ENCODE results near the gene GGT6.
A peak's percentile ranks its signal among the peaks of the same experiment; 100 is the strongest.

Gene GGT6

GRCh38 chr17:4559966-4560365 lies 411 bp downstream of the GGT6 start:
- H3K4me1 ChIP-seq (ENCODE audit: low read length), result peaks cover 63% of the 10 kb centered on the region
- peak overlapping the region; percentile 77 for H2AFZ ChIP-seq (ENCODE audit: low read depth, low read length)
- TF ChIP-seq EZH2phosphoT487 (IDR thresholded peaks at IDR 0.05; ENCODE audit: low read depth), result no peak
- TF ChIP-seq CTCF (IDR thresholded peaks at IDR 0.05; ENCODE audit: low read depth, low read length), result no peak
- no peak overlapping the region for H3K4me3 ChIP-seq (ENCODE audit: low read length)
- H3K36me3 ChIP-seq (replicated peaks; ENCODE audit: low read depth, low read length), result no peaks in the 10 kb centered on the region
- no peaks in the 10 kb centered on the region for H3K27me3 ChIP-seq (ENCODE audit: low read depth, low read length)
- H3K79me2 ChIP-seq (ENCODE audit: low read length), result peaks cover 11% of the 10 kb centered on the region
- H3K9me3 ChIP-seq (ENCODE audit: insufficient read depth, low read length), result no peaks in the 10 kb centered on the region
- H4K20me1 ChIP-seq (ENCODE audit: insufficient read depth, low read length), result no peaks in the 10 kb centered on the region
- H3K27ac ChIP-seq (ENCODE audit: low read length), result peak overlapping the region; percentile 33; the same call in 1 of the 2 replicates
- peak overlapping the region; percentile 36 for H3K4me2 ChIP-seq (ENCODE audit: low read length)
- H3K9ac ChIP-seq (ENCODE audit: low read length), result peak overlapping the region; percentile 10; the same call in 1 of the 2 replicates

DNA sequence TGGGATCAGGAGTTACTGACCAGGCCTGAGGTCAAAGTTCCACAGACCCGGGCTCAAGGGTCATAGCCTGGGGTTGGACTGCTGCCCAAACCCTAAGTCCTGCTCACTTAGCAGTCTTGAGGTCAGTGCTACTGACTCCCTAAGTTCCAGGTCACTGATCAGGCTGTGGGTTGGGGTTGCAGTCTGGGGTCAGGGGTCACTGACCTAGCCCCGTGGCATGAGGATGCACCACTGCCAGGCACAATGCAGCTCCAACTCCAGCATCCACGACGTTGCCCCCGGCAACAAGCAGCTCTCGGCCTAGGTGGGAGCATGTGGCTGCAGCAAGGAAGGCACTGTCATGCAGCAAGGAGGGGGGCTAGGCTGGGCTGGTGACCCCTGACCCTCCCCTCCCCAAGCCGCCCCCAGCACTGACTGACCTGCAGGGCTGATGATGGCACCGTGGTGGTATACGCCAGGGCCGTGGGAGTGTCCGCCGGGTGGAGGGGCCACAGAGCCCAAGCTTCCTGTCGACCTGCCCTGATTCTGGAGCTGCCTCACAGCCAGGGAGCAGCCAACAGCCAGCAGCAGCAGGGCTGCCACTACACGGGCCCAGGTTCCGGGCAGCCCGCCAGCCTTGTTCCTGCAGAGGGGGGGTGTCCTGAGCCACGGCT lies 1.1 kb downstream of the GGT6 start:
- no peak for TF ChIP-seq EZH2phosphoT487 (IDR thresholded peaks at IDR 0.05; ENCODE audit: low read depth)
- TF ChIP-seq CTCF (IDR thresholded peaks at IDR 0.05; ENCODE audit: low read depth, low read length), result no peak
- Histone ChIP-seq H3K4me1 (ENCODE audit: low read length) (peaks cover 63% of the 10 kb centered on the region), H3K27me3 (ENCODE audit: low read depth, low read length) (no peaks in the 10 kb centered on the region), H3K9me3 (ENCODE audit: insufficient read depth, low read length) (no peaks in the 10 kb centered on the region), H3K4me3 (ENCODE audit: low read length) (no peak overlapping the region), H3K79me2 (ENCODE audit: low read length) (peaks cover 18% of the 10 kb centered on the region), H3K36me3 (replicated peaks; ENCODE audit: low read depth, low read length) (no peaks in the 10 kb centered on the region), H3K27ac (ENCODE audit: low read length) (0 out of 2 replicates have a peak overlapping the region, but pooled peaks have one; percentile 33), H4K20me1 (ENCODE audit: insufficient read depth, low read length) (no peaks in the 10 kb centered on the region), H2AFZ (ENCODE audit: low read depth, low read length) (no peak overlapping the region), H3K9ac (ENCODE audit: low read length) (no peak overlapping the region), H3K4me2 (ENCODE audit: low read length) (peak overlapping the region; percentile 36)

GRCh38 chr17:4558347-4558971 lies 1.9 kb downstream of the GGT6 start:
- H2AFZ ChIP-seq (ENCODE audit: low read depth, low read length), result no peak overlapping the region
- H3K9me3 ChIP-seq (ENCODE audit: insufficient read depth, low read length), result no peaks in the 10 kb centered on the region
- no peaks in the 10 kb centered on the region for H3K27me3 ChIP-seq (ENCODE audit: low read depth, low read length)
- H3K79me2 ChIP-seq (ENCODE audit: low read length), result peaks cover 26% of the 10 kb centered on the region
- H3K9ac ChIP-seq (ENCODE audit: low read length), result no peak overlapping the region
- H3K36me3 ChIP-seq (replicated peaks; ENCODE audit: low read depth, low read length), result peaks cover 6% of the 10 kb centered on the region
- H3K4me2 ChIP-seq (ENCODE audit: low read length), result no peak overlapping the region
- H3K4me1 ChIP-seq (ENCODE audit: low read length), result peaks cover 65% of the 10 kb centered on the region
- no peaks in the 10 kb centered on the region for H4K20me1 ChIP-seq (ENCODE audit: insufficient read depth, low read length)
- H3K27ac ChIP-seq (ENCODE audit: low read length), result no peak overlapping the region
- H3K4me3 ChIP-seq (ENCODE audit: low read length), result no peak overlapping the region
- TF ChIP-seq CTCF (IDR thresholded peaks at IDR 0.05; ENCODE audit: low read depth, low read length) (no peak), EZH2phosphoT487 (IDR thresholded peaks at IDR 0.05; ENCODE audit: low read depth) (no peak)

DNA sequence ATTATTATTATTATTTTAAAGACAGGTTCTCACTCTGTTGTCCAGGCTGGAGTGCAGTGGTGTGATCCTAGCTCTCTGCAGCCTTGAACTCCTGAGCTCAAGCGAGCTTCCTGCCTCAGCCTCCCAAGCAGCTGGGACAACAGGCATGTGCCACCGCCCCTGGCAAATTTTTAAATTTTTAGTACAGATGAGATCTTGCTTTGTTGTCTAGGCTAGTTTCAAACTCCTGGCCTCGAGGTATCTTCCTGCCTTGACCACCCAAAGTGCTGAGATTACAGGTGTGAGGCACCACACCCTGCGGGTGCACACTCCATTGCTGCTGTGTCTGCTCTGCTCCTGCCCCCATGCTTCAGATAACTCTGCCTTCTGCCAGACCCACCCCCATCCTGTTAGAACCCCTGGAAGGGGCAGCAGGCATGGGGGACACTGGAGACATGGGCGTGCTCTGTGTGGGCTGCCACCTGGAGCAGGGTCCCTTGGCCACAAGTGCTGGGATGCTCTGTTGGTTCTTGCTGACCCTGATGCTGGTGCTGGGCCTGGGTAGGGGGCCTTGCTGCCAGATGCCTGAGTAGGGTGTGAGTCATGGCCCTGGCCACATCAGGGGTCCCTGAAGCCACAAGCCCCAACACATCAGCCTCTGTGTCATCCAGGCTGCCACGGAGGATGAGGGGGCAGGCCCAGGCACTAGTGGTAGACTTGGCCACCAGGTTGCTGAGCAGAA lies 2.6 kb downstream of the GGT6 start:
- TF ChIP-seq EZH2phosphoT487 (IDR thresholded peaks at IDR 0.05; ENCODE audit: low read depth) (no peak), CTCF (IDR thresholded peaks at IDR 0.05; ENCODE audit: low read depth, low read length) (no peak)
- no peak overlapping the region for H3K9ac ChIP-seq (ENCODE audit: low read length)
- H4K20me1 ChIP-seq (ENCODE audit: insufficient read depth, low read length), result no peaks in the 10 kb centered on the region
- no peak overlapping the region for H3K4me3 ChIP-seq (ENCODE audit: low read length)
- no peak overlapping the region for H2AFZ ChIP-seq (ENCODE audit: low read depth, low read length)
- peaks cover 31% of the 10 kb centered on the region for H3K79me2 ChIP-seq (ENCODE audit: low read length)
- no peak overlapping the region for H3K4me2 ChIP-seq (ENCODE audit: low read length)
- no peaks in the 10 kb centered on the region for H3K9me3 ChIP-seq (ENCODE audit: insufficient read depth, low read length)
- H3K27ac ChIP-seq (ENCODE audit: low read length), result no peak overlapping the region
- no peaks in the 10 kb centered on the region for H3K27me3 ChIP-seq (ENCODE audit: low read depth, low read length)
- H3K36me3 ChIP-seq (replicated peaks; ENCODE audit: low read depth, low read length), result peaks cover 9% of the 10 kb centered on the region
- H3K4me1 ChIP-seq (ENCODE audit: low read length), result peaks cover 58% of the 10 kb centered on the region

Measured in OCI-LY3 (cell line).